ENCODE measurements around the gene MYO1E. TPM values are rescaled to one million over a fixed set of nuclear protein-coding genes. Genes with fewer than 3 reads are reported as not detected.

Gene MYO1E
- polyA plus RNA-seq, 1 donor from 2014 or later: 0.38 TPM

GRCh38 chr15:59256482-59256881 is 116.2 kb downstream of the MYO1E start:
- TF ChIP-seq TAF1 (IDR thresholded peaks at IDR 0.05; ENCODE audit: low read depth) (no peak), EZH2 (IDR thresholded peaks at IDR 0.05; ENCODE audit: borderline replicate concordance, insufficient read depth, low read length, poor library complexity, severe bottlenecking) (no peak), SMC3 (conservative IDR thresholded peaks at IDR 0.05; ENCODE audit: poor library complexity) (no peak), REST (IDR thresholded peaks at IDR 0.05; ENCODE audit: borderline replicate concordance) (no peak), POLR2AphosphoS5 (IDR thresholded peaks at IDR 0.05) (no peak), MXI1 (conservative IDR thresholded peaks at IDR 0.05; ENCODE audit: poor library complexity, severe bottlenecking) (no peak), RAD21 (conservative IDR thresholded peaks at IDR 0.05) (no peak), CTCF (IDR thresholded peaks at IDR 0.05; ENCODE audit: poor library complexity, severe bottlenecking) (no peak), EP300 (conservative IDR thresholded peaks at IDR 0.05; ENCODE audit: poor library complexity, severe bottlenecking) (no peak)
- no peaks in the 10 kb centered on the region for H3K36me3 ChIP-seq (ENCODE audit: insufficient read depth, low read length)
- no peaks in the 10 kb centered on the region for H3K9me3 ChIP-seq (ENCODE audit: low read length)
- no peaks in the 10 kb centered on the region for H3K79me2 ChIP-seq (replicated peaks; ENCODE audit: insufficient read depth, low read length)
- H3K27me3 ChIP-seq (ENCODE audit: insufficient read depth, low read depth, low read length): no peaks in the 10 kb centered on the region
- H2AFZ ChIP-seq (ENCODE audit: low read depth, low read length): no peak overlapping the region
- no peak overlapping the region for H3K4me3 ChIP-seq (ENCODE audit: low read length)
- no peaks in the 10 kb centered on the region for H3F3A ChIP-seq (ENCODE audit: insufficient read depth, low read length, poor library complexity, severe bottlenecking)
- no peaks in the 10 kb centered on the region for H4K20me1 ChIP-seq (ENCODE audit: insufficient read depth)
- H3K4me2 ChIP-seq (ENCODE audit: low read length): no peak overlapping the region
- no peak overlapping the region for H3K27ac ChIP-seq (ENCODE audit: low read length)
- no peaks in the 10 kb centered on the region for H3K9me2 ChIP-seq (ENCODE audit: insufficient read depth, low read length)
- no peak overlapping the region for H3K9ac ChIP-seq (ENCODE audit: low read length)

GRCh38 chr15:59255680-59256336 is 116.9 kb downstream of the MYO1E start:
- Histone ChIP-seq H3F3A (ENCODE audit: insufficient read depth, low read length, poor library complexity, severe bottlenecking) (no peaks in the 10 kb centered on the region), H3K79me2 (replicated peaks; ENCODE audit: insufficient read depth, low read length) (no peaks in the 10 kb centered on the region), H3K27ac (ENCODE audit: low read length) (no peak overlapping the region), H4K20me1 (ENCODE audit: insufficient read depth) (no peaks in the 10 kb centered on the region), H3K4me3 (ENCODE audit: low read length) (no peak overlapping the region), H3K4me2 (ENCODE audit: low read length) (no peak overlapping the region), H3K27me3 (ENCODE audit: insufficient read depth, low read depth, low read length) (no peaks in the 10 kb centered on the region), H3K9me2 (ENCODE audit: insufficient read depth, low read length) (no peaks in the 10 kb centered on the region), H3K9me3 (ENCODE audit: low read length) (no peaks in the 10 kb centered on the region), H3K36me3 (ENCODE audit: insufficient read depth, low read length) (no peaks in the 10 kb centered on the region), H3K9ac (ENCODE audit: low read length) (no peak overlapping the region), H2AFZ (ENCODE audit: low read depth, low read length) (no peak overlapping the region)
- TF ChIP-seq MXI1 (conservative IDR thresholded peaks at IDR 0.05; ENCODE audit: poor library complexity, severe bottlenecking) (no peak), REST (IDR thresholded peaks at IDR 0.05; ENCODE audit: borderline replicate concordance) (no peak), EZH2 (IDR thresholded peaks at IDR 0.05; ENCODE audit: borderline replicate concordance, insufficient read depth, low read length, poor library complexity, severe bottlenecking) (no peak), SMC3 (conservative IDR thresholded peaks at IDR 0.05; ENCODE audit: poor library complexity) (no peak), RAD21 (conservative IDR thresholded peaks at IDR 0.05) (no peak), TAF1 (IDR thresholded peaks at IDR 0.05; ENCODE audit: low read depth) (no peak), CTCF (IDR thresholded peaks at IDR 0.05; ENCODE audit: poor library complexity, severe bottlenecking) (no peak), EP300 (conservative IDR thresholded peaks at IDR 0.05; ENCODE audit: poor library complexity, severe bottlenecking) (no peak)
